Activated naive CD8-positive, alpha-beta T cell treated with anti-CD3 and anti-CD28 coated beads for 36 hours (primary cell): ENCODE results near the gene ITGB3. TPM values are rescaled to one million over a fixed set of nuclear protein-coding genes. Genes with fewer than 3 reads are reported as not detected.

ENCODE experiments used
- DNase-seq: peaks from one replicate; pipeline ENCODE4 v3.0.0; 2021
- H3K27ac Mint-ChIP-seq: one replicate; pipeline ENCODE4 v1.8.0; 2022; ENCODE audit warnings: mild to moderate bottlenecking, moderate library complexity, mixed read lengths
- H3K27me3 Mint-ChIP-seq: one replicate; pipeline ENCODE4 v1.8.0; 2022; ENCODE audit warnings: mild to moderate bottlenecking, mixed read lengths
- H3K36me3 Mint-ChIP-seq: one replicate; pipeline ENCODE4 v1.8.0; 2021; ENCODE audit warnings: mild to moderate bottlenecking, mixed read lengths
- H3K4me1 Mint-ChIP-seq: one replicate; pipeline ENCODE4 v1.8.0; 2021; ENCODE audit warnings: mixed read lengths
- H3K4me3 Mint-ChIP-seq: one replicate; pipeline ENCODE4 v1.8.0; 2022; ENCODE audit warnings: mild to moderate bottlenecking, moderate library complexity, mixed read lengths
- H3K9me3 Mint-ChIP-seq: one replicate; pipeline ENCODE4 v1.8.0; 2022; ENCODE audit warnings: mixed read lengths
- total RNA-seq, 2 experiments: library from RNA; stranded (reverse); gene quantifications; one replicate each; pipeline ENCODE4 v1.2.3, GENCODE V29; 2021

Gene ITGB3
- total RNA-seq, 2 experiments from 2014 or later: 0.06 TPM; not detected in 1

- Mint-ChIP-seq H3K9me3 (peaks cover 1% of the 10 kb centered on the region), H3K27ac (no peak overlapping the region), H3K27me3 (no peaks in the 10 kb centered on the region), H3K4me3 (no peak overlapping the region), H3K4me1 (no peaks in the 10 kb centered on the region), H3K36me3 (peaks cover 20% of the 10 kb centered on the region)
- no peak for DNase-seq
Observed at GRCh38 chr17:47335101-47335936, 81.7 kb downstream of the ITGB3 start.

GRCh38 chr17:47338026-47338425 lies 84.4 kb downstream of the ITGB3 start:
- Mint-ChIP-seq H3K9me3 (no peaks in the 10 kb centered on the region), H3K4me3 (no peak overlapping the region), H3K4me1 (no peaks in the 10 kb centered on the region), H3K36me3 (peaks cover 11% of the 10 kb centered on the region), H3K27ac (no peak overlapping the region), H3K27me3 (no peaks in the 10 kb centered on the region)
- DNase-seq: no peak

GRCh38 chr17:47352848-47353247 lies 99.2 kb downstream of the ITGB3 start:
- H3K36me3 Mint-ChIP-seq: peaks cover 8% of the 10 kb centered on the region
- H3K9me3 Mint-ChIP-seq: peaks cover 2% of the 10 kb centered on the region
- H3K27ac Mint-ChIP-seq: no peak overlapping the region
- no peak for DNase-seq
- H3K27me3 Mint-ChIP-seq: no peaks in the 10 kb centered on the region
- H3K4me1 Mint-ChIP-seq: peaks cover 6% of the 10 kb centered on the region
- no peak overlapping the region for H3K4me3 Mint-ChIP-seq

GRCh38 chr17:47358652-47359051 lies 105.0 kb downstream of the ITGB3 start:
- peaks cover 10% of the 10 kb centered on the region for H3K36me3 Mint-ChIP-seq
- H3K4me3 Mint-ChIP-seq: no peak overlapping the region
- H3K27ac Mint-ChIP-seq: no peak overlapping the region
- no peaks in the 10 kb centered on the region for H3K27me3 Mint-ChIP-seq
- H3K4me1 Mint-ChIP-seq: peaks cover 5% of the 10 kb centered on the region
- DNase-seq: no peak
- peaks cover 2% of the 10 kb centered on the region for H3K9me3 Mint-ChIP-seq

Other genes with a start within 250 kb of the ITGB3 start
- 100 to 1,000 TPM; 124 to 128 TPM for gene CDC27, start 64.5 kb upstream of the ITGB3 start, total RNA-seq
- gene MYL4, start 44.5 kb upstream of the ITGB3 start, total RNA-seq: not detected
- 1 to 10 TPM; 2.9 to 5.0 TPM for gene EFCAB13, start 70.1 kb downstream of the ITGB3 start, total RNA-seq